Measurements from ENCODE around the gene NGF. TPM values are rescaled to one million over a fixed set of nuclear protein-coding genes. Genes with fewer than 3 reads are reported as not detected.

The NGF gene
- total RNA-seq, 4 donors from 2014 or later: 0.78 TPM; not detected in 3

GRCh38 chr1:115307661-115308060 is 30.4 kb downstream of the NGF start:
- in situ Hi-C loops (cut with MboI; ENCODE audit: low sequenced_read_pairs in 4 of 4): no loop called here
- no peak overlapping the region for H3K27ac ChIP-seq
- no peak for ATAC-seq

GRCh38 chr1:115306146-115306545 is 31.9 kb downstream of the NGF start:
- no peak overlapping the region for H3K4me3 ChIP-seq
- TF ChIP-seq, protein P1, sequence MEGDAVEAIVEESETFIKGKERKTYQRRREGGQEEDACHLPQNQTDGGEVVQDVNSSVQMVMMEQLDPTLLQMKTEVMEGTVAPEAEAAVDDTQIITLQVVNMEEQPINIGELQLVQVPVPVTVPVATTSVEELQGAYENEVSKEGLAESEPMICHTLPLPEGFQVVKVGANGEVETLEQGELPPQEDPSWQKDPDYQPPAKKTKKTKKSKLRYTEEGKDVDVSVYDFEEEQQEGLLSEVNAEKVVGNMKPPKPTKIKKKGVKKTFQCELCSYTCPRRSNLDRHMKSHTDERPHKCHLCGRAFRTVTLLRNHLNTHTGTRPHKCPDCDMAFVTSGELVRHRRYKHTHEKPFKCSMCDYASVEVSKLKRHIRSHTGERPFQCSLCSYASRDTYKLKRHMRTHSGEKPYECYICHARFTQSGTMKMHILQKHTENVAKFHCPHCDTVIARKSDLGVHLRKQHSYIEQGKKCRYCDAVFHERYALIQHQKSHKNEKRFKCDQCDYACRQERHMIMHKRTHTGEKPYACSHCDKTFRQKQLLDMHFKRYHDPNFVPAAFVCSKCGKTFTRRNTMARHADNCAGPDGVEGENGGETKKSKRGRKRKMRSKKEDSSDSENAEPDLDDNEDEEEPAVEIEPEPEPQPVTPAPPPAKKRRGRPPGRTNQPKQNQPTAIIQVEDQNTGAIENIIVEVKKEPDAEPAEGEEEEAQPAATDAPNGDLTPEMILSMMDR (IDR thresholded peaks at IDR 0.05 in 4 of 5, conservative IDR thresholded peaks at IDR 0.05 in 1 of 5): no peak
- TF ChIP-seq POLR2A (IDR thresholded peaks at IDR 0.05): no peak
- H3K27me3 ChIP-seq: no peaks in the 10 kb centered on the region
- H3K36me3 ChIP-seq: no peaks in the 10 kb centered on the region
- no peak overlapping the region for H3K27ac ChIP-seq
- no peaks in the 10 kb centered on the region for H3K9me3 ChIP-seq
- ATAC-seq: no peak
- intact Hi-C loops (cut with DNase I; ENCODE audit: low total_unique reads): no loop called here
- in situ Hi-C loops (cut with MboI; ENCODE audit: low sequenced_read_pairs in 4 of 4): no loop called here
- no peaks in the 10 kb centered on the region for H3K4me1 ChIP-seq
- DNase-seq: no peak

More at GRCh38 chr1:115307661-115308060, 30.4 kb downstream of the NGF start:
- TF ChIP-seq, protein P1 (IDR thresholded peaks at IDR 0.05 in 4 of 5, conservative IDR thresholded peaks at IDR 0.05 in 1 of 5): no peak
- no peak for TF ChIP-seq POLR2A (IDR thresholded peaks at IDR 0.05)
- DNase-seq: no peak
- Histone ChIP-seq H3K9me3 (no peaks in the 10 kb centered on the region), H3K4me1 (no peaks in the 10 kb centered on the region), H3K4me3 (no peak overlapping the region), H3K36me3 (no peaks in the 10 kb centered on the region), H3K27me3 (no peaks in the 10 kb centered on the region)
- intact Hi-C loops (cut with DNase I; ENCODE audit: low total_unique reads): no loop called here

DNA sequence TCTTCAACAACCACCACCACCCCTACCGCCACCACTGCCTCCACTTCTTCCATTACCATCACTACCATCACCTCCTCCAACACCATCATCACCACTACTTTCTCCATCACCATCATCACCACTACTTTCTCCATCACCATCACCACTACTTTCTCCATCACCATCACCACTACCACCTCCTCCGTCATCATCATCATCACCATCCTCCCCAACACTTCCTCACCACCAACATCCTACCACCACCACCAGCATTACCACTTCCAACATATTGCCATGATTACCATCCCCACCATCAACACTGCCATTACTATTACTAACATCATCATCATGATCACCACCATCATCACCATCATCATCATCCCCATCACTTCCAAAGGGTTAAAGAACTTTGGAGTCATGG is 34.7 kb downstream of the NGF start:
- no peaks in the 10 kb centered on the region for H3K36me3 ChIP-seq
- in situ Hi-C loops (cut with MboI; ENCODE audit: low sequenced_read_pairs in 4 of 4) (no loop called here), intact Hi-C loops (cut with DNase I; ENCODE audit: low total_unique reads) (no loop called here)
- H3K27ac ChIP-seq: no peak overlapping the region
- H3K4me3 ChIP-seq: no peak overlapping the region
- no peak for ATAC-seq
- H3K27me3 ChIP-seq: no peaks in the 10 kb centered on the region
- no peaks in the 10 kb centered on the region for H3K4me1 ChIP-seq
- TF ChIP-seq, protein P1 (IDR thresholded peaks at IDR 0.05 in 4 of 5, conservative IDR thresholded peaks at IDR 0.05 in 1 of 5): no peak
- TF ChIP-seq POLR2A (IDR thresholded peaks at IDR 0.05): no peak
- no peak for DNase-seq
- no peaks in the 10 kb centered on the region for H3K9me3 ChIP-seq

GRCh38 chr1:115302390-115302961 is 35.6 kb downstream of the NGF start:
- Histone ChIP-seq H3K9me3 (no peaks in the 10 kb centered on the region), H3K36me3 (no peaks in the 10 kb centered on the region), H3K27ac (peak overlapping the region in 2 of 4 donors; percentile 28 to 30), H3K4me1 (no peaks in the 10 kb centered on the region), H3K4me3 (no peak overlapping the region), H3K27me3 (no peaks in the 10 kb centered on the region)
- TF ChIP-seq POLR2A (IDR thresholded peaks at IDR 0.05): no peak
- TF ChIP-seq, protein P1 (IDR thresholded peaks at IDR 0.05 in 4 of 5, conservative IDR thresholded peaks at IDR 0.05 in 1 of 5): no peak
- DNase-seq (no peak), ATAC-seq (peak in 1 of 2 donors; percentile 50)
- in situ Hi-C loops (cut with MboI; ENCODE audit: low sequenced_read_pairs in 4 of 4): no loop called here
- intact Hi-C loops (cut with DNase I; ENCODE audit: low total_unique reads): no loop called here

Data from gastrocnemius medialis (tissue), 4 donors.